GM12872 (cell line): ENCODE results near the gene MAML2.

Experiments used
- TF ChIP-seq, protein P1 (sequence below): IDR thresholded peaks from 3 replicates; pipeline ENCODE4 v1.5.1; 2011; ENCODE audit warnings: low read depth, mild to moderate bottlenecking, low read length, moderate library complexity; ENCODE audit not compliant: insufficient read depth

The MAML2 gene

GRCh38 chr11:96219981-96220623, 122.9 kb downstream of the MAML2 start:
- TF ChIP-seq, protein P1, sequence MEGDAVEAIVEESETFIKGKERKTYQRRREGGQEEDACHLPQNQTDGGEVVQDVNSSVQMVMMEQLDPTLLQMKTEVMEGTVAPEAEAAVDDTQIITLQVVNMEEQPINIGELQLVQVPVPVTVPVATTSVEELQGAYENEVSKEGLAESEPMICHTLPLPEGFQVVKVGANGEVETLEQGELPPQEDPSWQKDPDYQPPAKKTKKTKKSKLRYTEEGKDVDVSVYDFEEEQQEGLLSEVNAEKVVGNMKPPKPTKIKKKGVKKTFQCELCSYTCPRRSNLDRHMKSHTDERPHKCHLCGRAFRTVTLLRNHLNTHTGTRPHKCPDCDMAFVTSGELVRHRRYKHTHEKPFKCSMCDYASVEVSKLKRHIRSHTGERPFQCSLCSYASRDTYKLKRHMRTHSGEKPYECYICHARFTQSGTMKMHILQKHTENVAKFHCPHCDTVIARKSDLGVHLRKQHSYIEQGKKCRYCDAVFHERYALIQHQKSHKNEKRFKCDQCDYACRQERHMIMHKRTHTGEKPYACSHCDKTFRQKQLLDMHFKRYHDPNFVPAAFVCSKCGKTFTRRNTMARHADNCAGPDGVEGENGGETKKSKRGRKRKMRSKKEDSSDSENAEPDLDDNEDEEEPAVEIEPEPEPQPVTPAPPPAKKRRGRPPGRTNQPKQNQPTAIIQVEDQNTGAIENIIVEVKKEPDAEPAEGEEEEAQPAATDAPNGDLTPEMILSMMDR = no peak

DNA sequence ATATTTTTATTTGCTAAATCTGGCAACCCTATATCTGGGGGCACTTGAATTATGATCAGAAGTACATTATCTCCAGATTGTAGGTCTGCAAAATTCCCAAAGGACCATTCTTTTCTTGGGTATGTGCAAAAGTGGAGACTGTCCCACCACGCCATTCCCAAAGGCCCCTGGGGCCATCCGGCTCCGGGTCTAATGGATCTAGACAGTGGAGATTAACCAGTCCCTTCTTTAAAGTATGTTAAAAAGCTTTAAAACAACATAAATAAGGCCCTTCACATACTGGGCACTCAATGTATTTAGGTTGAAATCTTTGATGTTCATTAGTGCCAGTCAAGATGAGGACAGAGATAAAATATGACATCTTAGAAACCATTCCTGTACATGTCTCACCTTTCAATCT, 124.1 kb downstream of the MAML2 start:
- TF ChIP-seq, protein P1 = no peak

- TF ChIP-seq, protein P1 = no peak
Measured at GRCh38 chr11:96218006-96218405, 125.0 kb downstream of the MAML2 start.

DNA sequence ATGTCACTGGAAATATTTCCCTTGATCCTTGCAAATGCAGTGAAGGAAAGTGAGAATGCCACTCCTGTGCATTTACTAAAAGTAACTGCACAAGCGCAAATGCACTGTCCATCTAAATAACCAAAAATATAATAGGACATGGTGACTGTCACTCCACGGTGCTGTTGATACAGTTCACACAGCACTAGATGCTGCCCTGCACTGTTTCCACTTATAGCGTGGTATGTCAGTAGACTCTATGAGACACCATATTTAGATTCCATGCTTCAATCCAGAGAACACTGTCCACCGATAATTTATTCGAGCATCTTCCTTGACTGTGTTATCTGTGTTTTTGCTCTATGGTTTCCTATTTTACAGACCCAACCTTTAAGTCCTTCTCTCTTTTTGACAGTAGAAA, 125.8 kb downstream of the MAML2 start:
- TF ChIP-seq, protein P1 = no peak

DNA sequence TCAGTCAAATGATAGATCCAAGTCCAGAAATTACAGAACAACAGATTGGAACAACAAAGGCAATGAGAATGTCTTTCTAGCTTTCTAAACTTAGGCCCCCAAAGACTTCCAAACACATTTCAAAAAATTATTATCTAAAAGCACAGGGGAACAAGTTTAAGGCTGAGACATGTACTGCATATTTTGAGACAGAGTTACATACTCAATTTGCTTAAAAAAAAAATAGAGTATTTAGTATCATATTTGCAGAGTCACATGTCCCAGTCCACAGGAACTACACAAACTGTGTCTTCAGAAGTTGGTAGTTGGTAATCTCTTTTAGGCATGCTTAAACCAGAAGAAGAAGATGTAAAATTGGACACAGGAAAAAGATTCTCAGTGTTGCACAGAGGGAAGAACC, 127.2 kb downstream of the MAML2 start:
- TF ChIP-seq, protein P1 = no peak

- TF ChIP-seq, protein P1 = no peak
Measured at GRCh38 chr11:96215110-96215782, 127.7 kb downstream of the MAML2 start.

GRCh38 chr11:96214777-96215109, 128.3 kb downstream of the MAML2 start:
- TF ChIP-seq, protein P1 = no peak
